Neural crest cell (in vitro differentiated cells): ENCODE measurements around the gene SLC6A11. TPM values are rescaled to one million over a fixed set of nuclear protein-coding genes. Genes with fewer than 3 reads are reported as not detected.

Experiments used
- DNase-seq: peaks from one replicate; pipeline ENCODE4 v3.0.0; 2021; ENCODE audit warnings: low read depth, mixed read lengths, low spot score
- H3K27ac Mint-ChIP-seq: one replicate; pipeline ENCODE4 v1.8.0; 2021; ENCODE audit warnings: mild to moderate bottlenecking, mixed read lengths; ENCODE audit not compliant: unreplicated experiment
- H3K27me3 Mint-ChIP-seq: 2 replicates; pipeline ENCODE4 v1.8.0; 2021; ENCODE audit warnings: low read depth, mild to moderate bottlenecking, mixed read lengths
- H3K36me3 Mint-ChIP-seq: 2 replicates; pipeline ENCODE4 v1.8.0; 2021; ENCODE audit warnings: low read depth, mild to moderate bottlenecking, mixed read lengths
- H3K4me1 Mint-ChIP-seq: 2 replicates; pipeline ENCODE4 v1.8.0; 2021; ENCODE audit warnings: mixed read lengths
- H3K4me3 Mint-ChIP-seq: one replicate; pipeline ENCODE4 v1.8.0; 2021; ENCODE audit warnings: mild to moderate bottlenecking, mixed read lengths
- H3K9me3 Mint-ChIP-seq: 2 replicates; pipeline ENCODE4 v1.8.0; 2021; ENCODE audit warnings: mixed read lengths
- total RNA-seq: library from RNA; stranded (reverse); gene quantifications from 2 replicates; pipeline ENCODE4 v1.2.1, GENCODE V29; 2021
- TF ChIP-seq, protein P1 (sequence below): fragments of 200-600 bp; sonication (generic); conservative IDR thresholded peaks from 2 replicates; pipeline ENCODE4 v1.5.0; 2021; ENCODE audit warnings: antibody characterized with exemption, mild to moderate bottlenecking

Gene SLC6A11
- total RNA-seq, 1 donor from 2014 or later, result 2.1 TPM

DNA sequence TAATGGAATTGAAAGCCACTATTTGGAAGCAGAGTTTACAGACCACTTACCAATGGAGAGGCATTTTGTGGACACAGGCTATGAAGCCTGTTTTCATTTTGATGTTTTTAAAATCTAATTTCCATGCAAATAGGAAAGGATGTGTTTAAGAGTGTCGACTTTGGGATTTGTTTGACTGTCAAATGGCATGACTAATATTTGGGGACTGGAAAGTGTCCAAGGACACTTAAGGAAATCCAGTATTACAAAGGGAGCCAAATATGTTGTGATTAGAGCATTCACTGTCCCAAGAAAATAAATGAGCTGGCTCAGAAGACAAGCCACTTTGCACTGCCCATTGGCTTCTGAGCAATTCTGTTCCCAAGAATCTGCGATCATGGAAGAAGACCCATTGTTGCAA is 34.0 kb upstream of the SLC6A11 start:
- no peak for DNase-seq
- no peak overlapping the region for H3K27ac Mint-ChIP-seq
- H3K9me3 Mint-ChIP-seq, result no peaks in the 10 kb centered on the region
- no peaks in the 10 kb centered on the region for H3K4me1 Mint-ChIP-seq
- no peaks in the 10 kb centered on the region for H3K36me3 Mint-ChIP-seq
- TF ChIP-seq, protein P1, sequence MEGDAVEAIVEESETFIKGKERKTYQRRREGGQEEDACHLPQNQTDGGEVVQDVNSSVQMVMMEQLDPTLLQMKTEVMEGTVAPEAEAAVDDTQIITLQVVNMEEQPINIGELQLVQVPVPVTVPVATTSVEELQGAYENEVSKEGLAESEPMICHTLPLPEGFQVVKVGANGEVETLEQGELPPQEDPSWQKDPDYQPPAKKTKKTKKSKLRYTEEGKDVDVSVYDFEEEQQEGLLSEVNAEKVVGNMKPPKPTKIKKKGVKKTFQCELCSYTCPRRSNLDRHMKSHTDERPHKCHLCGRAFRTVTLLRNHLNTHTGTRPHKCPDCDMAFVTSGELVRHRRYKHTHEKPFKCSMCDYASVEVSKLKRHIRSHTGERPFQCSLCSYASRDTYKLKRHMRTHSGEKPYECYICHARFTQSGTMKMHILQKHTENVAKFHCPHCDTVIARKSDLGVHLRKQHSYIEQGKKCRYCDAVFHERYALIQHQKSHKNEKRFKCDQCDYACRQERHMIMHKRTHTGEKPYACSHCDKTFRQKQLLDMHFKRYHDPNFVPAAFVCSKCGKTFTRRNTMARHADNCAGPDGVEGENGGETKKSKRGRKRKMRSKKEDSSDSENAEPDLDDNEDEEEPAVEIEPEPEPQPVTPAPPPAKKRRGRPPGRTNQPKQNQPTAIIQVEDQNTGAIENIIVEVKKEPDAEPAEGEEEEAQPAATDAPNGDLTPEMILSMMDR, result no peak
- H3K27me3 Mint-ChIP-seq, result peaks cover 39% of the 10 kb centered on the region
- no peak overlapping the region for H3K4me3 Mint-ChIP-seq

DNA sequence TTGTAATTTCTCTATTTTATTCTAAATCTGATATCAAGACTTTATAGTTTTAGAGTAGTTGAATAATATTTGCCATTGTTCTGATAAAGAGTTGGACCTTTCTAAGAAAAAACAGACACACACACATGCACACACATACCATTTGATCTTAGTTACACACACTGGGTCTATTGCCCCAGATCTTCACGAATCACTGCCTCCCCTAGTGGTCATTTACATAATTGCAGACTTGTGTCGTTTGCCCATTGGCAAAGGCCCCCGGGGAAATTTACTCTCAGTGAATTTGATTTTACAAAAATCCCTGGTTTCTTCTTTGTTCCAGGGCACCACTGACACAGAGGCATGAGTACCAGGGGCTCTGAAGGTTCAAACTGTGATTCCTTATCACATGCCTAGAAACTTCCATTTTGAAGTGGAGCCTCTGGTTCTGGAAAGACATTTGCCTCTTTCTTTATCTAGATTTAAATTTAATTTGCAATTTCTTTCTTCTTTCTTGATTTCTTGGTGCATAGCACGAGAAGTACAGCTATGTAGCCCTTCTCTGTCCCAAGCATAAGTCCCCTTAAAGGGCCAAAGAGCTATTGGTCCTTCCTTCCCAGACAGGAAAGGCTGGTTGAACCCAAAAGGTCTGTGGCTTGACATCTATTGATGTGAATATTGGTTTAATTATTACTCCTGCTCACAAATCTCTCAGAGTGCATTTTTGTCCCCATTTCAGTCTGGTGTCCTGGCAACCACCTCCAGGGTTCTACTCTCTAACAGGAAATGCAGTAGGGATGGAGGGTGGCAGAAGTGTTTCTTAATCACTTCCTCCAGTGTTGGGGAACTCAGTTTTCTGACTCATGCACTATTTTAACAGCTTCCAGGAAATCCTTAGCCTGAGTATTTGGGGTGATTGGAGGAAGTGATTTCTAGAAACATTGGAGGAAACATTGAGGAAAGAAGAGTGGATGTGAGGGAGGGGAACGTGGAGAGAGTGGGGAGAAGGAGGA is 32.4 kb upstream of the SLC6A11 start:
- DNase-seq, result peak; percentile 33
- TF ChIP-seq, protein P1, result peak; percentile 71
- Mint-ChIP-seq H3K27me3 (peaks cover 49% of the 10 kb centered on the region), H3K4me1 (no peaks in the 10 kb centered on the region), H3K27ac (no peak overlapping the region), H3K9me3 (no peaks in the 10 kb centered on the region), H3K36me3 (no peaks in the 10 kb centered on the region), H3K4me3 (no peak overlapping the region)

DNA sequence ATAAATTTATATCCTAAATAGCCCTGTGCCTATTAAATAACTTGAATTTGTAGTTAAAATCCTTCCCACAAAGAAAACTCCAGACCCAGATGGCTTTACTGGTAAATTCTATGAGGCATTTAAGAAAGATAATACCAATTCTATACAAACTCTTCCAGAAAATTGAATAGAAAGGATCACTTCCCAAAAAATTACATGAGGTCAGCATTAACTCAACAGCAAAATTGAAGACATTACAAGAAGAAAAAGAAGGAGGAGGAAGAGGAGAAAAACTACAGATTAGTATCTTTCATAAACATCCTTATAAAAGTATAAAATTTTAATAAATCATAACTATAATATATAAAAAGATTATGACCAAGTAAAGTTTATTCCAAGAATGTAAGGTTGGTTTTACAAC is 29.4 kb upstream of the SLC6A11 start:
- no peaks in the 10 kb centered on the region for H3K9me3 Mint-ChIP-seq
- TF ChIP-seq, protein P1, result no peak
- no peaks in the 10 kb centered on the region for H3K36me3 Mint-ChIP-seq
- no peak overlapping the region for H3K27ac Mint-ChIP-seq
- H3K4me1 Mint-ChIP-seq, result no peaks in the 10 kb centered on the region
- peaks cover 70% of the 10 kb centered on the region for H3K27me3 Mint-ChIP-seq
- no peak for DNase-seq
- H3K4me3 Mint-ChIP-seq, result no peak overlapping the region

DNA sequence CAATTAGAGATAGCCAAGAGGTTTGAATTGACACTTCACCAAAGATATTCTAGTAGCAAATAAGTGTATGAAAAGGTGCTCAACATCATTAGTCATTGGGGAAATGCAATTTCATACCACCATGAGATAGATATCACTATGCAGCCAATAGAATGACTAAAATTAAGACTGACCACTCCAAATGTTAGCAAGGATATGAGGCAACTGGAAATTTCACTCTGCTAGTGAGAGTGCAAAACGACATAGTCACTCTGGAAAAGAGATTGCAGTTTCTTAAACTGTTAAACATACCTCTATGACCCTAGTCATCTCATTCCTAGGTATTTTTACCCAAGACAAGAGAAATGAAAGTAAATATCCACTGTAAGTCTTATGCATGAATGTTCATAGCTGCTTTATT is 27.6 kb upstream of the SLC6A11 start:
- H3K27me3 Mint-ChIP-seq, result peaks cover 76% of the 10 kb centered on the region
- H3K4me3 Mint-ChIP-seq, result no peak overlapping the region
- no peak overlapping the region for H3K27ac Mint-ChIP-seq
- no peak for DNase-seq
- no peaks in the 10 kb centered on the region for H3K36me3 Mint-ChIP-seq
- TF ChIP-seq, protein P1, result no peak
- no peaks in the 10 kb centered on the region for H3K9me3 Mint-ChIP-seq
- H3K4me1 Mint-ChIP-seq, result no peaks in the 10 kb centered on the region

DNA sequence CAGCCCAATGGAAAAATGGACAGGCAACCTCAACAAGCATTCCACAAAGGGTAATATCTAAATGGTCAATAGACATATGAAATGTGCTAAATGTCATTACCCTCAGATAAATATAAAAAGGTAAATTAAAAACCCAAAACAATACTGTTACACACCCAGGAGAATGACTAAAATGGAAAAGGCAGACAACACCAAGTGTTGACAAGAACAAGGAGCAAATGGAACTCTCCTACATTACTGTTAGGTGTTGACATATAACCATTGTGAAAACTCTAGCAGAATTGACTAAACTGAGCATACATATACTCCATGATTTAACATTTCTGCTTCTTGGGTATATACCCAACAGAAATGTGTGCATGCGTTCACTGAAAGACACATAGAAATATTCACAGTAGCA is 25.3 kb upstream of the SLC6A11 start:
- H3K9me3 Mint-ChIP-seq, result no peaks in the 10 kb centered on the region
- no peaks in the 10 kb centered on the region for H3K36me3 Mint-ChIP-seq
- H3K4me3 Mint-ChIP-seq, result no peak overlapping the region
- no peak for DNase-seq
- no peaks in the 10 kb centered on the region for H3K4me1 Mint-ChIP-seq
- H3K27ac Mint-ChIP-seq, result no peak overlapping the region
- TF ChIP-seq, protein P1, result no peak
- H3K27me3 Mint-ChIP-seq, result peaks cover 83% of the 10 kb centered on the region
